Endodermal cell (in vitro differentiated cells): ENCODE measurements around the gene COPB1. TPM values are rescaled to one million over a fixed set of nuclear protein-coding genes. Genes with fewer than 3 reads are reported as not detected.

Experiments
- DNase-seq: peaks from one replicate; pipeline ENCODE4 v3.0.0-alpha.2; 2017
- H3K27ac ChIP-seq: 2 replicates; pipeline ENCODE4 v1.5.1; 2013; ENCODE audit warnings: mild to moderate bottlenecking, low read depth, low read length, moderate library complexity
- H3K27me3 ChIP-seq: 2 replicates; pipeline ENCODE4 v1.6.1; 2013; ENCODE audit warnings: mild to moderate bottlenecking, low read length, moderate library complexity; ENCODE audit not compliant: insufficient read depth, control insufficient read depth, poor library complexity, severe bottlenecking
- H3K36me3 ChIP-seq: 2 replicates; pipeline ENCODE4 v1.7.0; 2013; ENCODE audit warnings: mild to moderate bottlenecking, low read length, moderate library complexity; ENCODE audit not compliant: control insufficient read depth, insufficient read depth
- H3K4me1 ChIP-seq: one replicate; pipeline ENCODE4 v1.7.0; 2013; ENCODE audit warnings: low read length; ENCODE audit not compliant: control insufficient read depth, insufficient read depth
- H3K4me3 ChIP-seq: 2 replicates; pipeline ENCODE4 v1.5.1; 2013; ENCODE audit warnings: mild to moderate bottlenecking, low read length, moderate library complexity
- H3K9ac ChIP-seq: 2 replicates; pipeline ENCODE4 v1.6.1; 2013; ENCODE audit warnings: mild to moderate bottlenecking, low read length, moderate library complexity; ENCODE audit not compliant: poor library complexity, severe bottlenecking; ENCODE audit errors: extremely low read depth
- H3K9me3 ChIP-seq: 2 replicates; pipeline ENCODE4 v1.6.1; 2013; ENCODE audit warnings: mild to moderate bottlenecking, low read length, moderate library complexity; ENCODE audit not compliant: control insufficient read depth
- H3K27ac Mint-ChIP-seq: 2 replicates; pipeline ENCODE4 v1.8.0; 2020; ENCODE audit warnings: mixed read lengths
- H3K27me3 Mint-ChIP-seq: 2 replicates; pipeline ENCODE4 v1.8.0; 2021; ENCODE audit warnings: mild to moderate bottlenecking, mixed read lengths; ENCODE audit not compliant: insufficient read depth
- H3K36me3 Mint-ChIP-seq: 2 replicates; pipeline ENCODE4 v1.8.0; 2020; ENCODE audit warnings: low read depth, mixed read lengths
- H3K4me1 Mint-ChIP-seq: 2 replicates; pipeline ENCODE4 v1.8.0; 2020; ENCODE audit warnings: mixed read lengths
- H3K4me3 Mint-ChIP-seq: 2 replicates; pipeline ENCODE4 v1.8.0; 2020; ENCODE audit warnings: mild to moderate bottlenecking, moderate library complexity, mixed read lengths
- H3K9me3 Mint-ChIP-seq: 2 replicates; pipeline ENCODE4 v1.8.0; 2020; ENCODE audit warnings: mild to moderate bottlenecking, mixed read lengths
- CTCF ChIP-seq: fragments of 200-600 bp; sonication (generic); conservative IDR thresholded peaks from 2 replicates; pipeline ENCODE4 v1.5.0; 2021; ENCODE audit warnings: antibody characterized with exemption, mild to moderate bottlenecking
- WGBS, 2 experiments: methylation state at CpG; one replicate each; pipeline versions ENCODE4 v1.1.5 to v1.1.7; 2013; ENCODE audit warnings: missing lambda C conversion rate in 2 of 2, mixed read lengths in 1 of 2; ENCODE audit not compliant: insufficient coverage in 1 of 2, insufficient read length in 1 of 2; 5-methylcytosine and 5-hydroxymethylcytosine counted together
- total RNA-seq, 2 donors: library from RNA; stranded (reverse); fragmentation: NEBNext Ultra II Directional in 1 of 2; extraction: Animal tissue kit (Norgen Biotek cat#: 25700) in 1 of 2; gene quantifications; 2 replicates in 1 of 2; 3 replicates in 1 of 2; pipeline ENCODE4 v1.2.1, GENCODE V29; 2021

The COPB1 gene
- total RNA-seq, 2 donors from 2014 or later = 91.3 to 116 TPM

- 0 to 2% methylated on average over 6 to 9 of the region's 10 CpGs for WGBS, 2 experiments
- Histone ChIP-seq H3K9me3 (no peaks in the 10 kb centered on the region), H3K9ac (peak overlapping the region; percentile 96), H3K27me3 (no peaks in the 10 kb centered on the region), H3K27ac (peak overlapping the region; percentile 81), H3K36me3 (peaks cover 37% of the 10 kb centered on the region), H3K4me1 (no peaks in the 10 kb centered on the region), H3K4me3 (peak overlapping the region; percentile 98)
- no peak for DNase-seq
- Mint-ChIP-seq H3K36me3 (peaks cover 22% of the 10 kb centered on the region), H3K4me1 (peaks cover 13% of the 10 kb centered on the region), H3K4me3 (peak overlapping the region; percentile 98), H3K27me3 (no peaks in the 10 kb centered on the region), H3K27ac (peak overlapping the region; percentile 97), H3K9me3 (no peaks in the 10 kb centered on the region)
- TF ChIP-seq CTCF = no peak
Observed at GRCh38 chr11:14519597-14519916, 19.9 kb upstream of the COPB1 start.

GRCh38 chr11:14518820-14519219 lies 19.2 kb upstream of the COPB1 start:
- Mint-ChIP-seq H3K36me3 (peaks cover 28% of the 10 kb centered on the region), H3K9me3 (no peaks in the 10 kb centered on the region), H3K27me3 (no peaks in the 10 kb centered on the region), H3K27ac (peak overlapping the region; percentile 66), H3K4me1 (peaks cover 13% of the 10 kb centered on the region), H3K4me3 (peak overlapping the region; percentile 98)
- H3K9ac ChIP-seq = peak overlapping the region; percentile 96
- no peak for DNase-seq
- no peaks in the 10 kb centered on the region for H3K9me3 ChIP-seq
- H3K4me3 ChIP-seq = peak overlapping the region; percentile 98
- peaks cover 44% of the 10 kb centered on the region for H3K36me3 ChIP-seq
- WGBS, 2 experiments = 87 to 100% methylated on average over 2 to 3 of the region's 3 CpGs
- TF ChIP-seq CTCF = no peak
- no peaks in the 10 kb centered on the region for H3K27me3 ChIP-seq
- no peak overlapping the region for H3K27ac ChIP-seq
- no peaks in the 10 kb centered on the region for H3K4me1 ChIP-seq

- H3K4me1 ChIP-seq = no peaks in the 10 kb centered on the region
- H3K36me3 Mint-ChIP-seq = peaks cover 63% of the 10 kb centered on the region
- 87 to 100% methylated on average over 1 to 3 of the region's 4 CpGs for WGBS, 2 experiments
- no peaks in the 10 kb centered on the region for H3K9me3 ChIP-seq
- no peak overlapping the region for H3K9ac ChIP-seq
- H3K27me3 Mint-ChIP-seq = no peaks in the 10 kb centered on the region
- no peak overlapping the region for H3K27ac ChIP-seq
- no peak overlapping the region for H3K4me3 Mint-ChIP-seq
- TF ChIP-seq CTCF = no peak
- no peak overlapping the region for H3K4me3 ChIP-seq
- no peak for DNase-seq
- peaks cover 5% of the 10 kb centered on the region for H3K4me1 Mint-ChIP-seq
- H3K36me3 ChIP-seq = peaks cover 91% of the 10 kb centered on the region
- H3K27me3 ChIP-seq = no peaks in the 10 kb centered on the region
- H3K27ac Mint-ChIP-seq = no peak overlapping the region
- no peaks in the 10 kb centered on the region for H3K9me3 Mint-ChIP-seq
Observed at GRCh38 chr11:14513800-14514199, 14.2 kb upstream of the COPB1 start.
